Prostate gland (tissue), 2 donors: ENCODE results near the gene TRAPPC6A. TPM values are rescaled to one million over a fixed set of nuclear protein-coding genes. Genes with fewer than 3 reads are reported as not detected.

Source experiments
- DNase-seq: peaks from one replicate; pipeline ENCODE4 v3.0.0-alpha.2; 2019; ENCODE audit warnings: low spot score
- H3K27ac ChIP-seq, 2 donors: fragments of 200-600 bp; sonication (generic); 2 replicates each; pipeline ENCODE4 v1.5.1; 2017 to 2019
- H3K27me3 ChIP-seq: fragments of 200-600 bp; sonication (generic); replicated peaks from 2 replicates; pipeline ENCODE4 v1.5.1; 2019; ENCODE audit not compliant: insufficient read depth
- H3K36me3 ChIP-seq, 2 donors: fragments of 200-600 bp; sonication (generic); 1 replicate in 1 of 2; 2 replicates in 1 of 2; pipeline versions ENCODE4 v1.5.1 to v1.8.1; 2017 to 2019
- H3K4me1 ChIP-seq: fragments of 200-600 bp; sonication (generic); replicated peaks from 2 replicates; pipeline ENCODE4 v1.5.1; 2019
- H3K4me3 ChIP-seq, 2 donors: fragments of 200-600 bp; sonication (generic); 2 replicates each; pipeline ENCODE4 v1.5.1; 2017 to 2019
- H3K9me3 ChIP-seq: fragments of 200-600 bp; sonication (generic); 2 replicates; pipeline ENCODE4 v1.5.1; 2017
- CTCF ChIP-seq, 4 experiments: fragments of 200-600 bp in 2 of 4; fragments of 450-650 bp in 2 of 4; sonication (generic) in 2 of 4; IDR thresholded peaks; 1 replicate in 3 of 4; 2 replicates in 1 of 4; pipeline ENCODE4 v1.5.1; 2016 to 2019; ENCODE audit warnings: antibody characterized with exemption in 4 of 4, mild to moderate bottlenecking in 2 of 4, moderate library complexity in 2 of 4
- POLR2A ChIP-seq: fragments of 450-650 bp; IDR thresholded peaks from one replicate; pipeline ENCODE4 v1.6.1; 2016; ENCODE audit warnings: antibody characterized with exemption, mild to moderate bottlenecking
- POLR2AphosphoS5 ChIP-seq: sonication (generic); formaldehyde crosslinking; IDR thresholded peaks from one replicate; pipeline ENCODE4 v1.6.1; 2017; ENCODE audit warnings: antibody characterized with exemption
- WGBS: methylation state at CpG from one replicate; pipeline ENCODE4 v1.1.5; 2018; 5-methylcytosine and 5-hydroxymethylcytosine counted together
- intact Hi-C: fragments of 100-400 bp; cut with DNase I; formaldehyde crosslinking; loops from one replicate; pipeline ENCODE4 v1.14.2; 2022
- total RNA-seq, 2 donors: library from RNA; depleted of rRNA; stranded (reverse); fragments of >200 nt; gene quantifications; one replicate each; pipeline ENCODE4 v1.1.0, GENCODE V29; 2016

Gene TRAPPC6A
- total RNA-seq, result 10 to 100 TPM; 57.0 to 80.4 TPM

- Histone ChIP-seq H3K4me3 (peak within 1 kb of the TSS; percentile 68 to 96), H3K27me3 (no peaks in the 10 kb centered on the region), H3K4me1 (peaks cover 2% of the 10 kb centered on the region), H3K9me3 (no peaks in the 10 kb centered on the region), H3K27ac (peak within 1 kb of the TSS; percentile 87 to 93), H3K36me3 (no peaks in the 10 kb centered on the region)
- under 1% methylated on average over 36 of the region's 36 CpGs for WGBS
- no peak for DNase-seq
- no peak for TF ChIP-seq CTCF (IDR thresholded peaks at IDR 0.05)
- peak; percentile 68 for TF ChIP-seq POLR2A
- intact Hi-C loops, result loop anchor here (2.0 kb wide), 1 partner anchor 87 kb away; no protein-coding TSS in a partner anchor
Observed at GRCh38 chr19:45177817-45178261, at the start of gene TRAPPC6A. Gene TRAPPC6A (minus strand): TSS chr19:45178237. CDS start chr19:45178218, 19 bp downstream.

GRCh38 chr19:45224645-45225044 is 46.6 kb upstream of the TRAPPC6A start:
- intact Hi-C loops, result no loop called here
- Histone ChIP-seq H3K4me1 (no peaks in the 10 kb centered on the region), H3K36me3 (no peaks in the 10 kb centered on the region), H3K27ac (no peak overlapping the region), H3K4me3 (no peak overlapping the region), H3K27me3 (no peaks in the 10 kb centered on the region), H3K9me3 (no peaks in the 10 kb centered on the region)
- TF ChIP-seq CTCF (IDR thresholded peaks at IDR 0.05), result no peak
- TF ChIP-seq POLR2A, result no peak
- TF ChIP-seq POLR2AphosphoS5, result no peak
- no peak for DNase-seq
- 40% methylated on average over 7 of the region's 11 CpGs for WGBS

GRCh38 chr19:45223879-45224278 is 45.8 kb upstream of the TRAPPC6A start:
- H3K27ac ChIP-seq, result no peak overlapping the region
- H3K9me3 ChIP-seq, result no peaks in the 10 kb centered on the region
- TF ChIP-seq POLR2AphosphoS5, result no peak
- no peak for TF ChIP-seq POLR2A
- TF ChIP-seq CTCF (IDR thresholded peaks at IDR 0.05), result no peak
- DNase-seq, result no peak
- H3K4me3 ChIP-seq, result no peak overlapping the region
- intact Hi-C loops, result no loop called here
- 95% methylated on average over 5 of the region's 5 CpGs for WGBS
- no peaks in the 10 kb centered on the region for H3K36me3 ChIP-seq
- H3K27me3 ChIP-seq, result no peaks in the 10 kb centered on the region
- H3K4me1 ChIP-seq, result no peaks in the 10 kb centered on the region

GRCh38 chr19:45222724-45223123 is 44.7 kb upstream of the TRAPPC6A start:
- no peaks in the 10 kb centered on the region for H3K4me1 ChIP-seq
- H3K36me3 ChIP-seq, result no peaks in the 10 kb centered on the region
- no peaks in the 10 kb centered on the region for H3K27me3 ChIP-seq
- DNase-seq, result no peak
- TF ChIP-seq POLR2AphosphoS5 (no peak), POLR2A (no peak), CTCF (IDR thresholded peaks at IDR 0.05) (no peak)
- no peak overlapping the region for H3K27ac ChIP-seq
- 74% methylated on average over 6 of the region's 6 CpGs for WGBS
- no peak overlapping the region for H3K4me3 ChIP-seq
- intact Hi-C loops, result no loop called here
- no peaks in the 10 kb centered on the region for H3K9me3 ChIP-seq

DNA sequence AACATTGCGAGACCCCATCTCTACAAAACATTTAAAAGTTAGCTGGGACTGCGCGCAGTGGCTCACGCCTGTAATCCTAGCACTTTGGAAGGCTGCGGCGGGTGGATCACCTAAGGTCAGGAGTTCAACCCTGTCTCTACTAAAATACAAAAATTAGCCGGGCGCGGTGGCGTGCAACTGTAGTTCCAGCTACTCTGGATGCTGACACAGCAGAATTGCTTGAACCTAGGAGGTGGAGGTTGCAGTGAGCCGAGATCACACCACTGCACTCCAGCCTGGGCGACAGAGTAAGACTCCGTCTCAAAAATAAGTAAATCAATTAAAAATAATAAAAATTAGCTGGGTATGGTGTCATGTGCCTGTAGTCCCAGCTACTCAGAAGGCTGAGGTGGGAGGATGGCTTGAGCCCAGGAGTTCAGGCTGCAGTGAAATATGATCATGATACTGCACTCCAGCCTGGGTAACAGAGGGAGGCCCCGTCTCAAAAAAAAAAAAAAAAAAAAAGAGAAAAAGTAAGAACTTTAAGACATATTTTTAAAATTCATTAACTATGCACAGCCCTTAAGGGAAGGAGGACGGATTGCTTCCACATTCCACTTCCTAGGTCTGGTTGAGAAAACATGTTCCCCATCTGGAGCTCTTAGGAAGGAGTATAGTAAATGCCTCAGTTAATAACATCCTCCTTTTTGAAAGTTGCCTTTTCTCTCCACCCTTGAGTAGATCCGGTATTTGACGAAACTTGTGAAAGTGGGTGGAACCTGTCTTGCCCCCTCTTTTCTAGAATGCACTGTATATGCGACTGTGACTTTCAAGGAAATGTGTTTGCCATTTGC is 41.1 kb upstream of the TRAPPC6A start:
- Histone ChIP-seq H3K9me3 (no peaks in the 10 kb centered on the region), H3K36me3 (no peaks in the 10 kb centered on the region), H3K27me3 (no peaks in the 10 kb centered on the region), H3K4me3 (no peak overlapping the region), H3K4me1 (no peaks in the 10 kb centered on the region), H3K27ac (no peak overlapping the region)
- DNase-seq, result no peak
- intact Hi-C loops, result no loop called here
- WGBS, result 67% methylated on average over 18 of the region's 18 CpGs
- no peak for TF ChIP-seq POLR2AphosphoS5
- TF ChIP-seq POLR2A, result no peak
- no peak for TF ChIP-seq CTCF (IDR thresholded peaks at IDR 0.05)
